Measurements from ENCODE around the gene POLR2A.

Gene POLR2A

DNA sequence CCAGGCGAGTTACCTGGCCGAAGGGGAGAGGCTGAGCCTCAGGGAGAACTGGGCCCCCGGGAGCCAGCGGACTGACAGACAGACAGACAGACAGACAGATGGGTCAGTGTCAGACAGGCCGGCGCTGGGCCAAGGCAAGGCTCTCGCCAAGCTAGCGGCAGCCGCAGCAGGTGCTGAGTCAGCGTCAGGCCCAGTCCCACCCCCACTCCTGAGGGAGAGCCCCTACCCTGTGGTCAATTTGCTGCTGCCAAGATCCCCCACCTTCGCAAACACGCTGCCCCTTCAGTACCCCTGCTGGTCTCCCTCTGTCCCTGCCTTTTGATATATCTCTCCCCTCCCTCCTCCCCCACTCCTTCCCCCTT, 43.4 kb upstream of the POLR2A start (continued):
- TF ChIP-seq KLF9 (tag by site-specific recombination; IDR thresholded peaks at IDR 0.05; ENCODE audit: low read depth) = 0 out of 2 replicates have a peak, but pooled peaks have one; percentile 12
- peak; percentile 33; the same call in 1 of the 2 replicates for TF ChIP-seq ZEB2 (tag by site-specific recombination; IDR thresholded peaks at IDR 0.05)
- no peak for TF ChIP-seq ZNF654 (tag by site-specific recombination; IDR thresholded peaks at IDR 0.05; ENCODE audit: low read depth)
- TF ChIP-seq, protein P1, sequence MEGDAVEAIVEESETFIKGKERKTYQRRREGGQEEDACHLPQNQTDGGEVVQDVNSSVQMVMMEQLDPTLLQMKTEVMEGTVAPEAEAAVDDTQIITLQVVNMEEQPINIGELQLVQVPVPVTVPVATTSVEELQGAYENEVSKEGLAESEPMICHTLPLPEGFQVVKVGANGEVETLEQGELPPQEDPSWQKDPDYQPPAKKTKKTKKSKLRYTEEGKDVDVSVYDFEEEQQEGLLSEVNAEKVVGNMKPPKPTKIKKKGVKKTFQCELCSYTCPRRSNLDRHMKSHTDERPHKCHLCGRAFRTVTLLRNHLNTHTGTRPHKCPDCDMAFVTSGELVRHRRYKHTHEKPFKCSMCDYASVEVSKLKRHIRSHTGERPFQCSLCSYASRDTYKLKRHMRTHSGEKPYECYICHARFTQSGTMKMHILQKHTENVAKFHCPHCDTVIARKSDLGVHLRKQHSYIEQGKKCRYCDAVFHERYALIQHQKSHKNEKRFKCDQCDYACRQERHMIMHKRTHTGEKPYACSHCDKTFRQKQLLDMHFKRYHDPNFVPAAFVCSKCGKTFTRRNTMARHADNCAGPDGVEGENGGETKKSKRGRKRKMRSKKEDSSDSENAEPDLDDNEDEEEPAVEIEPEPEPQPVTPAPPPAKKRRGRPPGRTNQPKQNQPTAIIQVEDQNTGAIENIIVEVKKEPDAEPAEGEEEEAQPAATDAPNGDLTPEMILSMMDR (tag by site-specific recombination; IDR thresholded peaks at IDR 0.05) = peak; percentile 60; the same call in 1 of the 2 replicates
- TF ChIP-seq ZNF600 (tag by site-specific recombination; IDR thresholded peaks at IDR 0.05) = peak; percentile 6; the same call in 1 of the 2 replicates
- TF ChIP-seq ZNF350 (tag by site-specific recombination; IDR thresholded peaks at IDR 0.05) = no peak

DNA sequence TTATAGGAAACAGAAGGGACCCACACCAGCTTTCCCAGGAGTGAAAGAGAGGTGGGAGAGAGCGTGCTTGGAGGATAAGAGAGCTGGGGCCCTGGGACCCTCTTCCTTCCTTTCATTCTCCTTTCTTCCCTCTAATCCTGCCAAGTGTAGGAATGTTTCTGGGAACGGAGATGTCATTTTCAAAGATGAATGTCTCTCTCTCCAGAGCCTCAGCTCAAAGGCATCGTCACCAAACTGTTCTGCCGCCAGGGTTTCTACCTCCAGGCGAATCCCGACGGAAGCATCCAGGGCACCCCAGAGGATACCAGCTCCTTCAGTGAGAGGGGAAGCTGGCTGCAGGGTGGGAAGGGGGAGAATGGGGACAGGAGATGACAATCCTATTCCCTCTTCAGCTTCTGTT, 42.9 kb upstream of the POLR2A start:
- CTCF ChIA-PET = interaction anchor here (0.6 to 3.8 kb wide), 3 partner anchors 85 to 395 kb away, joined by 3 to 18 read pairs (median 4); partner anchors contain the start of gene TMEM95

DNA sequence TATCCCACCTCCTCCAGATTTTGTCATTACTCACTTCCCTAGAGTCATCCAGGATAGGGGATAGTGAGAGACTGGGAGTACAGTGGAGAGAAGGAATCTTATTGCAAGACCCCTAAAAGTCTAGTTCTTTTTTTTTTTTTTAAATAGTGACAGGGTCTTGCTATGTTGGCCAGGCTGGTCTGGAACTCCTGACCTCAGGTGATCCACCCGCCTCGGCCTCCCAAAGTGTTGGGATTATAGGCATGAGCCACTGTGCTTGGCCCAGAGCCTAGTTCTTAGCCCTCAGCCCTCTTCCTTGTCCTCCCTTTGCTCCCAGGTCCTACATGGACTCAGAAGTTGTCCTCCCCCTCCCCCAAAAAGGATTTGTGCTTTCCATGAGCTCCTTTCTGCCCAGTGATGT, 42.0 kb upstream of the POLR2A start:
- Histone ChIP-seq H3K4me1 (ENCODE audit: control insufficient read depth, insufficient read depth, low read length) (peaks cover 22% of the 10 kb centered on the region), H3K4me3 (ENCODE audit: low read depth, low read length) (no peak overlapping the region), H3K27ac (ENCODE audit: extremely low read depth, low read depth, low read length) (no peak overlapping the region), H3K36me3 (ENCODE audit: control insufficient read depth in 2 of 2, insufficient read depth in 1 of 2, low read length in 2 of 2) (no peaks in the 10 kb centered on the region), H3K9me3 (ENCODE audit: control insufficient read depth, insufficient read depth, low read depth, low read length) (no peaks in the 10 kb centered on the region)
- TF ChIP-seq RBAK (tag by site-specific recombination; IDR thresholded peaks at IDR 0.05) = no peak
- peak; percentile 80 for TF ChIP-seq ZNF121 (tag by site-specific recombination; IDR thresholded peaks at IDR 0.05)
- POLR2A ChIA-PET = interaction anchor here (0.9 to 3.1 kb wide), 6 partner anchors 9 to 119 kb away, joined by 3 to 21 read pairs (median 5); partner anchors contain the start of genes PLSCR3, POLR2A, TMEM256 and ZBTB4
- CTCF ChIA-PET = interaction anchor here (3.8 kb wide), 1 partner anchor 86 kb away, joined by 18 read pairs; the partner anchor contains the start of gene TMEM95

More for the DNA sequence above, 42.9 kb upstream of the POLR2A start:
- 0 out of 2 replicates have a peak, but pooled peaks have one; percentile 15 for TF ChIP-seq PRDM1 (tag by site-specific recombination; IDR thresholded peaks at IDR 0.05)
- no peak for TF ChIP-seq ZNF549 (tag by site-specific recombination; IDR thresholded peaks at IDR 0.05)
- Histone ChIP-seq H3K4me1 (ENCODE audit: control insufficient read depth, insufficient read depth, low read length) (peaks cover 25% of the 10 kb centered on the region), H3K27ac (ENCODE audit: extremely low read depth, low read depth, low read length) (no peak overlapping the region), H3K9me3 (ENCODE audit: control insufficient read depth, insufficient read depth, low read depth, low read length) (no peaks in the 10 kb centered on the region), H3K36me3 (ENCODE audit: control insufficient read depth in 2 of 2, insufficient read depth in 1 of 2, low read length in 2 of 2) (no peaks in the 10 kb centered on the region), H3K4me3 (ENCODE audit: low read depth, low read length) (no peak overlapping the region)
- POLR2A ChIA-PET = interaction anchor here (0.6 to 3.1 kb wide), 8 partner anchors 10 to 119 kb away, joined by 3 to 21 read pairs (median 4); partner anchors contain the start of genes PLSCR3, POLR2A, TMEM256 and ZBTB4

DNA sequence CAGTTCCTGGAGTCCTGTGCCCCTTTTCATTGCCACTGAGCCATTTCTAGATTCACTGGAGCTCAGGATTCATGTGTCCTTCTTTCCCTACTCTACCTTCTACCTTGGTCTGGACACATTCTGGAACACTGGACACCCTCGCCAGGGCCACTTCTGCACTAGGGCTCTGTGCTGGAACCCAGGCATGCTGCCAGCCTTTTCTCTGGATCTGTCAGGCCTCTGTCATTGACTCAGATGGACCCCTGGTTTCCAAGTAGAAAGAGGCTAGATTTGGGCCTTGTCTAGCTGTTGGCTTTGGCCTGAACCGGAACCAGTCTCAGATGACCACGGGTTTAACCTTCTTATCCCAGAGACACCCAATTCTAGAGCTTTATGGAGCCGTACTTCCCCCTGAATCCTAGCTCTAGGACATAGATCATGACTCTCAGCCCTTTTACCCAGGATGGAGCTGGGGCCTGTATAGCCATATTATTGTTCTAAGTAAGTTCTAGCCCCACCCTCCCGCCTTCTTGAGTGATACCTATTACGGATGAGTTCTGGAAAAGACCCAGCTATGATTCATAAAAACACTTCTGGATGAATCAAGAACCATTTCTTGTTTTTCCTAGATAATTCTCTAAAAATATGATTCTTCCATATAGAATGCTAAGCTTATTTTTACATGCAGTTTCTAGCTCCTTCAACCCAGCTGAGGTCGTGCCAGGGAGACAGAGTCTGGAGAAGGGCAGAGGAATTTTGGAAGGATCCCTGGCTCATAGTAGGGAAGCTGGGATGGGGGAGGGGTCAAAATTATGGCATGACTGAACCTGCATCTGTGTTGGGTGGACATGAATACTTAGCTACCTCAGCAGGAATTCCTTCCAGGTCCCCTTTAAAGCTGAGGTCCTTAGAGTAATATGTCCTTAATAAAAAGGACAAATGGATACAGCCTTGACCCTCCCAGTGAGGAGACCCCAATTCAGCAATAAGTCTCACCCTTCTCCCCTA, 40.4 kb upstream of the POLR2A start:
- no peak overlapping the region; the same call in 1 of the 2 replicates for H3K27ac ChIP-seq (ENCODE audit: extremely low read depth, low read depth, low read length)
- POLR2A ChIA-PET = interaction anchor here (0.5 to 2.7 kb wide), 10 partner anchors 9 to 804 kb away, joined by 3 to 17 read pairs (median 4); partner anchors contain the start of genes CTC1, POLR2A, TMEM102 and TP53
- no peaks in the 10 kb centered on the region for H3K36me3 ChIP-seq (ENCODE audit: control insufficient read depth in 2 of 2, insufficient read depth in 1 of 2, low read length in 2 of 2)
- H3K4me3 ChIP-seq (ENCODE audit: low read depth, low read length) = no peak overlapping the region
- H3K4me1 ChIP-seq (ENCODE audit: control insufficient read depth, insufficient read depth, low read length) = peaks cover 22% of the 10 kb centered on the region
- CTCF ChIA-PET = interaction anchor here (0.6 to 2.0 kb wide), 13 partner anchors 8 to 405 kb away, joined by 3 to 7 read pairs (median 4); partner anchors contain the start of genes TP53 and ZBTB4
- TF ChIP-seq ZNF660 (tag by site-specific recombination; IDR thresholded peaks at IDR 0.05) (no peak), ZNF561 (tag by site-specific recombination; IDR thresholded peaks at IDR 0.05; ENCODE audit: borderline replicate concordance) (no peak), ZBTB48 (tag by site-specific recombination; IDR thresholded peaks at IDR 0.05) (peak; percentile 22; the same call in 1 of the 2 replicates), ZNF600 (tag by site-specific recombination; IDR thresholded peaks at IDR 0.05) (peak; percentile 60), ZNF571 (tag by site-specific recombination; IDR thresholded peaks at IDR 0.05) (no peak), ZNF548 (tag by site-specific recombination; IDR thresholded peaks at IDR 0.05) (no peak), ZFP69B (tag by site-specific recombination; IDR thresholded peaks at IDR 0.05) (no peak), YY1 (tag by site-specific recombination; IDR thresholded peaks at IDR 0.05) (no peak)
- TF ChIP-seq, protein P2, sequence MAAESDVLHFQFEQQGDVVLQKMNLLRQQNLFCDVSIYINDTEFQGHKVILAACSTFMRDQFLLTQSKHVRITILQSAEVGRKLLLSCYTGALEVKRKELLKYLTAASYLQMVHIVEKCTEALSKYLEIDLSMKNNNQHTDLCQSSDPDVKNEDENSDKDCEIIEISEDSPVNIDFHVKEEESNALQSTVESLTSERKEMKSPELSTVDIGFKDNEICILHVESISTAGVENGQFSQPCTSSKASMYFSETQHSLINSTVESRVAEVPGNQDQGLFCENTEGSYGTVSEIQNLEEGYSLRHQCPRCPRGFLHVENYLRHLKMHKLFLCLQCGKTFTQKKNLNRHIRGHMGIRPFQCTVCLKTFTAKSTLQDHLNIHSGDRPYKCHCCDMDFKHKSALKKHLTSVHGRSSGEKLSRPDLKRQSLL (tag by site-specific recombination; IDR thresholded peaks at IDR 0.05) = peak; percentile 94
- TF ChIP-seq, protein P3, sequence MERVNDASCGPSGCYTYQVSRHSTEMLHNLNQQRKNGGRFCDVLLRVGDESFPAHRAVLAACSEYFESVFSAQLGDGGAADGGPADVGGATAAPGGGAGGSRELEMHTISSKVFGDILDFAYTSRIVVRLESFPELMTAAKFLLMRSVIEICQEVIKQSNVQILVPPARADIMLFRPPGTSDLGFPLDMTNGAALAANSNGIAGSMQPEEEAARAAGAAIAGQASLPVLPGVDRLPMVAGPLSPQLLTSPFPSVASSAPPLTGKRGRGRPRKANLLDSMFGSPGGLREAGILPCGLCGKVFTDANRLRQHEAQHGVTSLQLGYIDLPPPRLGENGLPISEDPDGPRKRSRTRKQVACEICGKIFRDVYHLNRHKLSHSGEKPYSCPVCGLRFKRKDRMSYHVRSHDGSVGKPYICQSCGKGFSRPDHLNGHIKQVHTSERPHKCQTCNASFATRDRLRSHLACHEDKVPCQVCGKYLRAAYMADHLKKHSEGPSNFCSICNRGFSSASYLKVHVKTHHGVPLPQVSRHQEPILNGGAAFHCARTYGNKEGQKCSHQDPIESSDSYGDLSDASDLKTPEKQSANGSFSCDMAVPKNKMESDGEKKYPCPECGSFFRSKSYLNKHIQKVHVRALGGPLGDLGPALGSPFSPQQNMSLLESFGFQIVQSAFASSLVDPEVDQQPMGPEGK (tag by site-specific recombination; IDR thresholded peaks at IDR 0.05) = no peak
- H3K9me3 ChIP-seq (ENCODE audit: control insufficient read depth, insufficient read depth, low read depth, low read length) = no peaks in the 10 kb centered on the region

Measured in HEK293 (cell line).